ENCODE data around the gene IFNE.
"Not testable (repeated sequence)": the region's sequence is repeated elsewhere in the genome, so short reads cannot be mapped to it uniquely, and the experiment has no call there.

The IFNE gene

GRCh38 chr9:21491756-21492155 is 9.6 kb upstream of the IFNE start:
- DNase-seq (ENCODE audit: low spot score) = no peak

DNA sequence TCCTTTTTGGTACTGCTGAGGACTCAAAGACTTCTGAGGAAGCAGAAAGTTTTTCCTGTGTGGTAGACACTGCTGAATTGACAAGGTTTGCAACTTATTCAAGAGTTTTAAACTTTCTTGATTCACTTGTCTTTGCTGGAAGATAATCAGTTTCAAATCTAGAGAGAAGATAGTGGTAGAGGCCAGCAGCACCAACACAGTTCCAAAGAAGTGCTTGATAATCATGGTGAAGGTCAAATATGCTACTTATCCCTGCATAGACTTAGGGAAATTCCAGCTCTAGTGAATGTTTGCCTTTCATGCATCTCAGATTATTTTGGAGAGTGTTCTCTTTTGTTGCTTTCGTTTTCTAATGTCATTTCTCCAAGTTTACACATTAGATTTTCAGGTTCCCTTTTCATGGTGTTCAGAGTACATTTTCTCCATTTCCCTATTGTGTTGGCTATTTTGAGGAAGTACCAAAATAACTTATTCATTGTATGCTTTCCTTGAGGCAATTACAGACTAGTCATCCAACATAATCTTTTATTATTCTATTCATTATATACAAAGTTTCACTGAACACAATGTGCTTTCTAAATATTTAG is 550 bp downstream of the IFNE start:
- DNase-seq (ENCODE audit: low spot score) = no peak

- no peak for DNase-seq (ENCODE audit: low spot score)
Observed at GRCh38 chr9:21479152-21479702, 2.9 kb downstream of the IFNE start.

DNA sequence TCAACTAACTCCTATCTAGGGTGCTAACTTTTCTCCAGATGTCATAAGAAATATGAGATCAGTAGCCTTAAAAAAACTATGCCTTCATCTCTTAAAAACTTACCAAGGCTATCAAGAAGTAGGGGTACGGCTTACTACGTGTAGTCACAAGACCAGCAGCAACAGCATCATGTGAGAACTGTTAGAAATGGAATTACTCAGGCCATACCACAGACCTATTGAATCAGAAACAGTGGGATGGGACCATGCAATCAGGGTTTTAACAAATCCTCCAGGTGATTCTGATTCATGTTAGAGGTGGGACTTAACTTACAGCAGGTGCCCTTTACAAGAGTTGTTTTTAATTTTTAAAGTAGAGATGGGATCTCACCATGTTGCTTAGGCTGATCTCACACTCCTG is 4.6 kb downstream of the IFNE start:
- no peak for DNase-seq (ENCODE audit: low spot score)

GRCh38 chr9:21473236-21473635 is 8.9 kb downstream of the IFNE start:
- no peak for DNase-seq (ENCODE audit: low spot score)

DNA sequence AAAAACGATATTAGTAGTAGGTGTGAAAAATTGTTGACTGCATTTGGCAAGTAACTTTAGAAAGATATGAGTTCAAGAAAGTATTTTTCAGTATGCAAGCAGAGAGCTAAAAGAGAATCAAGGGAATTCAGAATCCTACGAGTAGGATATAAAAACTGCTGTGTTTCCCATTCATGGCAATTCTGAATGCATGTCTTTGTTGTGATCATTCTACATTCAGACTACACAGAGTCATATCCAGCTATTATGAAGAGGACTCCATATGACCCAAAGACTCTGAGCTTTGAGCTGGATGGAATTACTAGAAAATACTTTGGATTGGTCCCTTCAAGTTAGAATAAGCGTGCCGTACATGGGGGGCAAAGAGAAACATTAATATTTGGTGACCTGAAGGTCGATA is 12.0 kb downstream of the IFNE start:
- DNase-seq (ENCODE audit: low spot score) = no peak

DNA sequence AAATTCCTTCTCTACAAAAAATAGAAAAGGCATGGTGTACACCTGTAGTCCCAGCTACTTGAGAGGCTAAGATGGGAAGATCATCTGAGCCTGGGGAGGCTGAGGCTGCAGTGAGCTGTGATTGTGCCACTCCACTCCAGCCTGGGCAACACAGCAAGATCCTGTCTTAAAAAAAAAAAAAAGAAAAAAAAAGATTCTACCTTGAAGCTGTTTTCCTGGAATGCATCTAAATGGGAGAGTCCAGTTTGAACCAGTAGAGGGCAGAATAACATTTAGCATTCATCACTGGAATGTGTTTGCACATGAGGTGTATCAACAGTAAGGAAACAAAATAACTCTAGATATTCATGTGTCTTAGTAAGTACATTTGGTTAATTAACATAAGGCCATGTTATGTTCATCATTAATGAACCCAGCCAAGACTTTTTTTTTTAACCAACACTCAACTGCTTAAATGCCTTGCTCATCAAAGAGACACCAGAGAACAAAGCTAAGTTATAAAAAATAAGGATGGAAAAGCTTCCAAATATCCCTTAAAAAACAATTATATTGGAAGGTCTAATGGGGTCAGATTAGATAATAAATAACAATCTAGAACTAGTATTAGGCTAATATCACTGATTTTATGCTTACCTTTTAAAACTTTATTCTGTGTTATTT is 16.1 kb downstream of the IFNE start:
- DNase-seq (ENCODE audit: low spot score) = peak; percentile 61

DNA sequence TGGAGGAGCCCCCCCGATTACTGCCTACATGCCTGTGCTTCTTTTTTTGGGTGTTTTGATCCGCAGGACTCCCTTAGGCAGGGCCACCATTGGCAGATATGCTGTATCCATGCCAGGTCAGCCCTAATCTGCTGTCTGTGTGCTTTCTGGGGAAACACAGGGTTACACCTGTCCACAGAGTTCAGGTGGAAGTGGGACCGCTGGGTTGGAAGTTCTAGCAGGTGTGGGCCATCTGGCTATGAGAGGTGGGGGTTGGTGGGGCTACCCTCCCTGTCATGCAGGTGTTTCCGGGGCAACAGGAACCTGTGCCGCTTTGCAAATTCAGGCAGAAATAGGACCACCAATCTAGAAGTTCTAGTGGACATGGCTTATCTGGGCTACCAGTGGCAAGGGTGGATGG is 17.0 kb downstream of the IFNE start:
- no peak for DNase-seq (ENCODE audit: low spot score)

DNA sequence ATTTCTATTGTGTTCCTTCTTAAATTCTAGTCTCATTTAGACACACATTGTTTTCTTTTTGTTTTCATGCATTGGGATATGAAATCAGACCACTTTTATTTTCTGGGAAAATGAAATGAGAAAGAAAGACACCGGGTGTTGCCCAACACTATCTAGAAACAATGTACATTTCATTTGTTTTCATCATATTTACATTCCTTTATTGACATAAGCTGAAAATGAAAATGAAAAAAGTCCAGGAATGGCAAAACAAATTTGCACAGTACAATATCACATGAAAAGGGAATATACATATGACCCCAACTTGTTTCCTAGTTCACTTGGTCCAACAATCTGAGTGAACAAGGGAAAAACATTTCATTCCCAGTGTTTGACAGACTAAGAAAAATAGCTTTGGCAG is 20.7 kb downstream of the IFNE start:
- DNase-seq (ENCODE audit: low spot score) = no peak

DNA sequence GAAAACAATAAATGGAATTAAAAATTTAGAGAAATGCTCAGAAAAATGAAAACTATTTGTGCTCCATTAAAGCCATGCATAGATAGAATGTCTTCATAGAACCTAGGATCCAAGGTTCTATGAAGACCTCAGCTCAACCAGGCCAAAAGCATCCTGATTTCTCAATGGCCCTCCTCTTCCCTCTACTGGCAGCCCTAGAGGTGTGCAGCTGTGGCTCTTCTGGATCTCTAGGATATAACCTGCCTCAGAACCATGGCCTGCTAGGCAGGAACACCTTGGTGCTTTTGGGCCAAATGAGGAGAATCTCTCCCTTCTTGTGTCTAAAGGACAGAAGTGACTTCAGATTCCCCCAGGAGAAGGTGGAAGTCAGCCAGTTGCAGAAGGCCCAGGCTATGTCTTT is 26.8 kb downstream of the IFNE start:
- peak; percentile 21 for DNase-seq (ENCODE audit: low spot score)

- peak; percentile 25 for DNase-seq (ENCODE audit: low spot score)
Observed at GRCh38 chr9:21454149-21454548, 28.0 kb downstream of the IFNE start.

GRCh38 chr9:21452681-21453080 is 29.4 kb downstream of the IFNE start:
- no peak for DNase-seq (ENCODE audit: low spot score)

DNA sequence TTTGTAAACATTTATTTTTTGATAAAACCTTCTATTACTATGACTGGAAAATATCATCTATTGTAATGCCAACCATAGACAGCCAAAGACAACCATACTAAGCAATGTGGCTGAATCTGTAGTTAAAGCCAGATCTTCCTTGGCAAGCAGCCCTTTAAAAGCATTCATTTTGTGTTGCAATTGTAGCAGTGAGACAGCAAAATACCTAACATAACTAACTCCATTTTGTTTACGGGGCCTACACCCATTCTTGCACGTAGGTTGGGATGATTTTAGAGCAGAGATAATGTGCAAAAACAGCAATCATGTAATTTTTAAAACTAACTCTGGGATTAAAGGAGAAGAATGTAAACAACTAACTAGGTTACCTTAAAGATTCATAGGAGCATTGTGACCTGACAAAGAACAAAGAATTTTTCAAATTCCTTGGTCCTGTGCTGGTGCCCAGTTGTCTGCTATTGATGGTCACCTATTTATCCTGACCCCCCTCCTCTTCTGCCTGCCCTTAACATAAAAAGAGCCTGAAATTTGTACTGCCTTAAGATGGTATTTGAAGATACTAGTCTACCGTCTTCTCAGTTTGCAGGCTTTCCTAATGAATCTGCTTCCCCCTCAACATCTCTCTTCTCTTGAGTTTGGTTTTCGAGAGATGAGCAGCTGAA is 31.2 kb downstream of the IFNE start:
- no peak for DNase-seq (ENCODE audit: low spot score)

DNA sequence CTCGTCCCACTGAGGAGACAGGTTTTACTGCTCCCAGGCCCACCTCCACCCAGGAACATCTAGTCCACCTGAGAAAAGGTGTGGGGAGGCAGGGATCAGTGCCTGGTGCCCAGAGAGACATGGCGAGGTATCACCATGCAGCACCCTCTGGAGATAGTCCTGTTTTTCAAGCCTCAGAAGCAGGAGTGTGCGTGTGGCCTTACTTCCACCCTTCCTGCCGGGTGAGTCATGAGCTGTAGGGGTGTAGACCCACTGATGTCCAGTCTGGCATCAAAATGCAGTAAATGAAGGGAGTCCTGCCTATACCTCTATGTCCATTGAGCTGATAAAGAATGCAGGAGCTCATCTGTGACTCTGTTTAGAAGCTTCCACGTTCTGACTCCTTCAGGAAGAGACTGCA is 32.8 kb downstream of the IFNE start:
- not testable (repeated sequence) for DNase-seq (ENCODE audit: low spot score)

DNA sequence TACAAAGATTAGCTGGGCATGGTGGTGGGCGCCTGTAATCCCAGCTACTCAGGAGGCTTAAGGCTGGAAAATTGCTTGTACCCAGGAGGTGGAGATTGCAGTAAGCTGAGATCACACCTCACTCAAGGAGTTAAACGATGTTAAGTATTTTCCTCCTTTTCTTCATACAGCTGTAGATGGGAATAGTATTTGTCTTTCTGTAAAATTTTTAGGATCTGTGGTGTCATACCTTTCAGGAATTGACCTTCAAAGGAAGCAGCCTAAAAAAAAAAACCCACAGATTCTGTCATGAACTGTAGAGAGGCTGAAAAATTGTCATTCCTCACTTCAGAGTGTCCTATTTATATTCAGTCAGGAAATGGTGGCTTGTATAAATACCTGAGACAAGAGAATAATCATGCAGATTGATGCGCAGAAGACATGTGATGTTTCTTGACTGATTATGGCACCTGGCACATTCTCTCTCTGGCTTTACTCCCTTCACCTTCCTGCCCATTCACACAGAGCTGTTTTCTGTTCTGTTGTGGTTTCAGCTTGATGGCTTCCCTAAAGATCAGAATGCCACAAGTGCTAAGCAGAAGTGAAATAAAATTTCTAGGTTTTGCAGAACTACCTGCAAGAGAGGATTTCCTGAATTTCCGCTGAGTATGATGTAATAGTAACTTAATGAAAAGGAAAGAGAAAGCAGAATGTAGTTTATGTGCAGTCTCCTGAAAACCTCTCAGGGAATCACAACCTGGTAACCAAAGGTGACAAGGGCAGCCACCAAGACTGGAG is 38.1 kb downstream of the IFNE start:
- DNase-seq (ENCODE audit: low spot score) = no peak

GRCh38 chr9:21440139-21440538 is 42.0 kb downstream of the IFNE start, which contains the start of gene IFNA1:
Gene IFNA1, plus strand, starts transcription at chr9:21440439. Its CDS starts 69 bp downstream, at chr9:21440508.
- no peak for DNase-seq (ENCODE audit: low spot score)

GRCh38 chr9:21435015-21435383 is 47.1 kb downstream of the IFNE start:
- DNase-seq (ENCODE audit: low spot score) = not testable (repeated sequence)

GRCh38 chr9:21434202-21435014 is 47.7 kb downstream of the IFNE start:
- peak; percentile 38 for DNase-seq (ENCODE audit: low spot score)

DNA sequence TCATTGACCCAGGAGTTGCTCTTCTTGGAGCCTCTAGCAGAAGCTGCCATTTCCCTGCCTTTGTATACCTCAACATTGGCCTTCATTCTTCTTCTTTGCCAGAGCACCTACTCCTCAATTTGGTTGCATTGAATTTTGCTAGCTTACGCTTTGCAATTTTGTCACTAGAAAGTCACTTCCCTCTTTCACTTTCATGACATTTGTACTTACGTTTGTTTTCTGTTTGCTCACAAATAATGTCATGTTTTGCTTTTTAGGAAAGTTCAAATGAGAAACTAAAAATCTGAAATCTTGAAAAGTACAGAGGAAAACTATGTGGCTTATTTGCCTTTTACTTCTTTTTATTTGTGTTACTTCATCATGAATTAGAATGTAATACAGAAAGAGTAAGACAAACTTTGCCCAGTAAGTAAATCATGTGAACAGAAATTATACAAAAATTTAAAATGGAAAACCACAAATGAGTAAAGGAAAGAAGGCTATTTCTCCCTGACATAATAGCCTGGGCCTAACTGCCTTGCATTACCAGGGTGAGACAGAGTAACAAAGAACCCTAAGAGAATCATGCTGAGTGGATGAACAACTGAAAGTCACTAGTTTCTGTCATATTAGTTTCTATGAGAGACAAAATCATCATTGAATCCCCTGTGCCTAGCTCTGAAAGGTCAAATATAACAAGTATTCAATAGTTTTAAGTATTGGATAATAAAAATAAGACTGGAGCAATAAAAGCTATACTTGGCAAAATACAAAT is 49.3 kb downstream of the IFNE start:
- no peak for DNase-seq (ENCODE audit: low spot score)
